PFSK-1 (cell line): ENCODE data around the gene EXTL1.

Source experiments
- FOXP2 ChIP-seq: optimal IDR thresholded peaks from 2 replicates; pipeline ENCODE3; 2011; ENCODE audit warnings: borderline replicate concordance, control low read depth, inconsistent platforms; ENCODE audit not compliant: insufficient read depth; ENCODE audit errors: extremely low read length, extremely low read depth
- POLR2AphosphoS5 ChIP-seq: IDR thresholded peaks from 2 replicates; pipeline ENCODE4 v1.6.1; 2012; ENCODE audit warnings: low read depth, mild to moderate bottlenecking, control low read depth, low read length, moderate library complexity
- TAF1 ChIP-seq: IDR thresholded peaks from 2 replicates; pipeline ENCODE4 v1.6.1; 2012; ENCODE audit warnings: low read length, control low read depth, borderline replicate concordance; ENCODE audit not compliant: insufficient read depth
- TF ChIP-seq, protein P1 (sequence below), 2 experiments: IDR thresholded peaks; 2 replicates each; pipeline versions ENCODE4 v1.6.1 to v1.8.0; 2011 to 2012; ENCODE audit warnings: low read depth in 2 of 2, low read length in 2 of 2, control low read depth in 1 of 2, inconsistent platforms in 1 of 2, mild to moderate bottlenecking in 1 of 2, moderate library complexity in 1 of 2; ENCODE audit not compliant: insufficient read depth in 1 of 2

- TF ChIP-seq TAF1 (no peak), POLR2AphosphoS5 (no peak), FOXP2 (no peak)
- TF ChIP-seq, protein P1, sequence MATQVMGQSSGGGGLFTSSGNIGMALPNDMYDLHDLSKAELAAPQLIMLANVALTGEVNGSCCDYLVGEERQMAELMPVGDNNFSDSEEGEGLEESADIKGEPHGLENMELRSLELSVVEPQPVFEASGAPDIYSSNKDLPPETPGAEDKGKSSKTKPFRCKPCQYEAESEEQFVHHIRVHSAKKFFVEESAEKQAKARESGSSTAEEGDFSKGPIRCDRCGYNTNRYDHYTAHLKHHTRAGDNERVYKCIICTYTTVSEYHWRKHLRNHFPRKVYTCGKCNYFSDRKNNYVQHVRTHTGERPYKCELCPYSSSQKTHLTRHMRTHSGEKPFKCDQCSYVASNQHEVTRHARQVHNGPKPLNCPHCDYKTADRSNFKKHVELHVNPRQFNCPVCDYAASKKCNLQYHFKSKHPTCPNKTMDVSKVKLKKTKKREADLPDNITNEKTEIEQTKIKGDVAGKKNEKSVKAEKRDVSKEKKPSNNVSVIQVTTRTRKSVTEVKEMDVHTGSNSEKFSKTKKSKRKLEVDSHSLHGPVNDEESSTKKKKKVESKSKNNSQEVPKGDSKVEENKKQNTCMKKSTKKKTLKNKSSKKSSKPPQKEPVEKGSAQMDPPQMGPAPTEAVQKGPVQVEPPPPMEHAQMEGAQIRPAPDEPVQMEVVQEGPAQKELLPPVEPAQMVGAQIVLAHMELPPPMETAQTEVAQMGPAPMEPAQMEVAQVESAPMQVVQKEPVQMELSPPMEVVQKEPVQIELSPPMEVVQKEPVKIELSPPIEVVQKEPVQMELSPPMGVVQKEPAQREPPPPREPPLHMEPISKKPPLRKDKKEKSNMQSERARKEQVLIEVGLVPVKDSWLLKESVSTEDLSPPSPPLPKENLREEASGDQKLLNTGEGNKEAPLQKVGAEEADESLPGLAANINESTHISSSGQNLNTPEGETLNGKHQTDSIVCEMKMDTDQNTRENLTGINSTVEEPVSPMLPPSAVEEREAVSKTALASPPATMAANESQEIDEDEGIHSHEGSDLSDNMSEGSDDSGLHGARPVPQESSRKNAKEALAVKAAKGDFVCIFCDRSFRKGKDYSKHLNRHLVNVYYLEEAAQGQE (IDR thresholded peaks at IDR 0.05; ENCODE audit: insufficient read depth in 1 of 2, low read depth in 2 of 2, low read length in 2 of 2), result no peak
Observed at GRCh38 chr1:26064553-26064952, 43.0 kb downstream of the EXTL1 start.
